Progenitor cell of endocrine pancreas (in vitro differentiated cells): Measurements from ENCODE around the gene CEP164. TPM values are rescaled to one million over a fixed set of nuclear protein-coding genes. Genes with fewer than 3 reads are reported as not detected.

Experiments
- DNase-seq: peaks from one replicate; pipeline ENCODE4 v3.0.0; 2021; ENCODE audit warnings: low spot score; ENCODE audit not compliant: unreplicated experiment
- H3K27ac Mint-ChIP-seq: 2 replicates; pipeline ENCODE4 v1.8.0; 2021; ENCODE audit warnings: mild to moderate bottlenecking, moderate library complexity, mixed read lengths
- H3K27me3 Mint-ChIP-seq: 2 replicates; pipeline ENCODE4 v1.8.0; 2021; ENCODE audit warnings: mixed read lengths
- H3K36me3 Mint-ChIP-seq: 2 replicates; pipeline ENCODE4 v1.8.0; 2022; ENCODE audit warnings: mixed read lengths; ENCODE audit not compliant: insufficient read depth
- H3K4me1 Mint-ChIP-seq: 2 replicates; pipeline ENCODE4 v1.8.0; 2021; ENCODE audit warnings: low read depth, mixed read lengths
- H3K4me3 Mint-ChIP-seq: 2 replicates; pipeline ENCODE4 v1.8.0; 2021; ENCODE audit warnings: low read depth, mild to moderate bottlenecking, moderate library complexity, mixed read lengths
- H3K9me3 Mint-ChIP-seq: 2 replicates; pipeline ENCODE4 v1.8.0; 2021; ENCODE audit warnings: low read depth, mixed read lengths
- total RNA-seq: library from RNA; stranded (reverse); gene quantifications from 2 replicates; pipeline ENCODE4 v1.2.1, GENCODE V29; 2021
- TF ChIP-seq, protein P1 (sequence below): fragments of 200-600 bp; sonication (generic); IDR thresholded peaks from one replicate; pipeline ENCODE4 v1.5.0; 2021; ENCODE audit warnings: antibody characterized with exemption, mild to moderate bottlenecking; ENCODE audit not compliant: unreplicated experiment

The CEP164 gene
- total RNA-seq, 1 donor from 2014 or later, result 66.8 TPM

DNA sequence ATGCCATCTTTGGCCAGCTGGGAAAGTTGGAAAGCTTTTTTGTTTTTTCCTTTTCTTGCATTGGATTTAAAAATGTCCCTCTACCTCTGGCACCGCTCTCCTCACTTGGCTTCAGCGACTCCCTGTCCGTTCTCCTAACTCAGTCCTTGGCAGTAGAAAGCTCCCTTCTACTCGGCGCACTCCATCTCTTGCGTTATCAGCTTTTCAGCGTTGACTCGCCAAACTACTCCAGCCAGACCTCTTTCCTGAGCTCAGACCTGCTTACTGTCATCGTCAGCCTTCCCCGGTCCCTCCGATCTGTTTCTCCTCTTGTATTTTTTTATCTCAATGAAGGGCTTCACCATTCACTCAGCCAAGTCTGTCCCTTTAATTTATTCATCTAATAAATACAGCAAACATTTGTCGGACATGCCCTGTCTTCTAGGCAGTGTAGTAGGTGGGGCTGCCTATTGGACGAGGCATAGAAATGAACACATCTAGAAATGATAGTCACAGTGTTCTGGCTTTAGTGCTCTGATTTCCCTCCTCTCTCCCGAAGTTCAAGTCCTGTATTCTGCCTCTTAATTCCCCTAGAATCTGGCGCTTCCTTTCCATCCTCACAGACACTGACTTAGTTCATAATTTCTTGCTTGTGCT, 839 bp downstream of the CEP164 start:
- Mint-ChIP-seq H3K4me3 (no peak overlapping the region), H3K4me1 (no peaks in the 10 kb centered on the region), H3K36me3 (no peaks in the 10 kb centered on the region), H3K27me3 (no peaks in the 10 kb centered on the region), H3K9me3 (no peaks in the 10 kb centered on the region), H3K27ac (no peak overlapping the region)
- TF ChIP-seq, protein P1, sequence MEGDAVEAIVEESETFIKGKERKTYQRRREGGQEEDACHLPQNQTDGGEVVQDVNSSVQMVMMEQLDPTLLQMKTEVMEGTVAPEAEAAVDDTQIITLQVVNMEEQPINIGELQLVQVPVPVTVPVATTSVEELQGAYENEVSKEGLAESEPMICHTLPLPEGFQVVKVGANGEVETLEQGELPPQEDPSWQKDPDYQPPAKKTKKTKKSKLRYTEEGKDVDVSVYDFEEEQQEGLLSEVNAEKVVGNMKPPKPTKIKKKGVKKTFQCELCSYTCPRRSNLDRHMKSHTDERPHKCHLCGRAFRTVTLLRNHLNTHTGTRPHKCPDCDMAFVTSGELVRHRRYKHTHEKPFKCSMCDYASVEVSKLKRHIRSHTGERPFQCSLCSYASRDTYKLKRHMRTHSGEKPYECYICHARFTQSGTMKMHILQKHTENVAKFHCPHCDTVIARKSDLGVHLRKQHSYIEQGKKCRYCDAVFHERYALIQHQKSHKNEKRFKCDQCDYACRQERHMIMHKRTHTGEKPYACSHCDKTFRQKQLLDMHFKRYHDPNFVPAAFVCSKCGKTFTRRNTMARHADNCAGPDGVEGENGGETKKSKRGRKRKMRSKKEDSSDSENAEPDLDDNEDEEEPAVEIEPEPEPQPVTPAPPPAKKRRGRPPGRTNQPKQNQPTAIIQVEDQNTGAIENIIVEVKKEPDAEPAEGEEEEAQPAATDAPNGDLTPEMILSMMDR, result no peak
- DNase-seq, result no peak

DNA sequence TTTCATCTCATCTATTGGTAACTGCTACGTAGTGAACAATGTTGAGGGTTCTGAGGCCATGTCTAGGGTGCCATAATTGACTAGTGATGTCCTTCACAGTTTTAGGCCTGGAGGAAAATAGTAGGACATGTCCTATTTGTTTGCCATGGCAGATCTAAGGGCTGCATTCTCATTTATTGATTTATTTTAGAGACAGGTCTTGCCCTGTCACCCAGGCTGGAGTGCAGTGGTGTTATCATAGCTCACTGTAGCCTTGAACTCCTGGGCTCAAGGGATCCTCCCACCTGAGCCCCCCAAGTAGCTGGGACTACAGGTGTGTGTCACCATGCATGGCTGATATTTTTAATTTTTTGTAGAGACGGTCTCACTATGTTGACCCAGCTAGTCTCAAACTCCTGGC, 5.2 kb downstream of the CEP164 start:
- TF ChIP-seq, protein P1, result no peak
- Mint-ChIP-seq H3K36me3 (peaks cover 3% of the 10 kb centered on the region), H3K9me3 (no peaks in the 10 kb centered on the region), H3K27me3 (no peaks in the 10 kb centered on the region), H3K4me1 (no peaks in the 10 kb centered on the region), H3K4me3 (no peak overlapping the region), H3K27ac (no peak overlapping the region)
- no peak for DNase-seq

DNA sequence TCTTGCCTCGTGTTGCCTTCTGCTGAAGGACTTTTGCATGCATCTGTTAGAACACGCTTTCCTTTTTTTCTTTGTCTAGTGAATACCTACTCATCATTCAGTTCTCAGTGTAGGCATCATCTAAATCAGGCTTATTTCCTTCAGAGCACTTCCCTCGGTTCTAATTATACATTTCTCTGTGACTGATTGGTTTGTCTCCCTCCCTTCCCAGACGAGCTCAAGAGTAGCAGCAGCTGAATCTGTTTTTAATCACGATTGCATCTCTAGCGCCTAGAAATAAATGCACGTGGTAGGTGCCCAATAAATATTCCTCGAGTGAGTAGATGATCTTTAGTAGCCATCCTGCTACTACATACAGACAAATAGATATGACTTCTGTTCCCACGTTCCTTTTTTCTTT, 6.3 kb downstream of the CEP164 start:
- H3K4me1 Mint-ChIP-seq, result no peaks in the 10 kb centered on the region
- TF ChIP-seq, protein P1, result no peak
- no peak overlapping the region for H3K27ac Mint-ChIP-seq
- no peak for DNase-seq
- no peaks in the 10 kb centered on the region for H3K27me3 Mint-ChIP-seq
- H3K9me3 Mint-ChIP-seq, result no peaks in the 10 kb centered on the region
- H3K36me3 Mint-ChIP-seq, result peaks cover 8% of the 10 kb centered on the region
- no peak overlapping the region for H3K4me3 Mint-ChIP-seq

DNA sequence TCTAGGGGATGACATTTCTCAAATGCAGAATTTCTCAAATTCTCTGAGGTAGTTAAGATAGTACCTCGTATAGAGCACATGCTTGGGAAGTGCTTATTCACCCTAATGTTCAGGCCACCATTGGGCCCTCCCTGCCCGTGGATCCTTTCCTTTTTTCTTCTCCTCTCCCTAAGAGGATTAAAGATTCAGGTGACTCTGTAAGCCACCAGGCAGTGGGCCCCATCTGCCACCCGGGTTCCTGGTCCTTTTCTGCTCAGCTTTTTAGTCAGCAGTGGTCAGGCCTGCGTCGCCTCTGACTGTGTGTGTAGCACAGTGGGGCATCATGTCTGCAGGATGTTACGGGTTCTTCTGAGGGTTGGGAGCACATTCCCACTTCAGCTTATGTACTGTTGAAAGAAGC, 7.2 kb downstream of the CEP164 start:
- DNase-seq, result no peak
- Mint-ChIP-seq H3K36me3 (peaks cover 10% of the 10 kb centered on the region), H3K9me3 (no peaks in the 10 kb centered on the region), H3K27ac (no peak overlapping the region), H3K4me1 (no peaks in the 10 kb centered on the region), H3K4me3 (no peak overlapping the region), H3K27me3 (no peaks in the 10 kb centered on the region)
- TF ChIP-seq, protein P1, result no peak

DNA sequence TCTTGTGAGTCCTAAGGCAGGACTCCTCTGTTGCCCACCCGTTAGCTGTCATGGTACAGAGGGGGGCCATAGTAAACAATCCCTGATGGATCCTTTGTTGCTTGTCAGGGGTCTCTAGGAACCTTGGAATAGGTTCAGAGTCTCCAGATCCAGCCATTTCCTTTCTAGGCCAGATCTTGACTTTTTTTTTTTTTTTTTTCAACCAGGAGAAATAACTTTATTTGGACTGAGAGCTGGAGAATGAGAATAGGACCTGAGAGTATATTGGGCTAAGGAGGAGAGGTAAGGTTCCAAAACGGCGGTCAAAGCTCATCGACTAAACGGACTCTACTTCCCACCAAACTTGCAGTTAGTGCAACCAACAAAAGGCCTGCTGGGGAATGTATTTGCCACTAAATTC, 7.7 kb downstream of the CEP164 start:
- H3K4me3 Mint-ChIP-seq, result no peak overlapping the region

More for the DNA sequence above, 7.7 kb downstream of the CEP164 start:
- DNase-seq, result no peak
- Mint-ChIP-seq H3K36me3 (peaks cover 10% of the 10 kb centered on the region), H3K4me1 (no peaks in the 10 kb centered on the region), H3K27me3 (no peaks in the 10 kb centered on the region), H3K9me3 (no peaks in the 10 kb centered on the region), H3K27ac (no peak overlapping the region)
- TF ChIP-seq, protein P1, result no peak
